ENCODE data around the gene ANAPC15.

Gene ANAPC15

GRCh38 chr11:72124046-72124445, 11.6 kb upstream of the ANAPC15 start:
- TF ChIP-seq TAF1 (IDR thresholded peaks at IDR 0.05; ENCODE audit: borderline replicate concordance, insufficient read depth, low read length) (no peak), REST (IDR thresholded peaks at IDR 0.05; ENCODE audit: insufficient read depth in 1 of 2, low read depth in 2 of 2, low read length in 2 of 2) (no peak), POLR2AphosphoS5 (IDR thresholded peaks at IDR 0.05; ENCODE audit: low read depth, low read length) (no peak), FOXP2 (optimal IDR thresholded peaks at IDR 0.05; ENCODE audit: borderline replicate concordance, extremely low read depth, extremely low read length, insufficient read depth) (no peak), SIN3A (IDR thresholded peaks at IDR 0.05; ENCODE audit: borderline replicate concordance, insufficient read depth, low read length) (no peak)

- no peak for TF ChIP-seq FOXP2 (optimal IDR thresholded peaks at IDR 0.05; ENCODE audit: borderline replicate concordance, extremely low read depth, extremely low read length, insufficient read depth)
- no peak for TF ChIP-seq REST (IDR thresholded peaks at IDR 0.05; ENCODE audit: insufficient read depth in 1 of 2, low read depth in 2 of 2, low read length in 2 of 2)
- TF ChIP-seq TAF1 (IDR thresholded peaks at IDR 0.05; ENCODE audit: borderline replicate concordance, insufficient read depth, low read length), result no peak
- TF ChIP-seq POLR2AphosphoS5 (IDR thresholded peaks at IDR 0.05; ENCODE audit: low read depth, low read length), result no peak
- no peak for TF ChIP-seq SIN3A (IDR thresholded peaks at IDR 0.05; ENCODE audit: borderline replicate concordance, insufficient read depth, low read length)
These were observed 10.7 kb upstream of the ANAPC15 start for GRCh38 chr11:72123117-72123653.

GRCh38 chr11:72122607-72123006, 10.1 kb upstream of the ANAPC15 start:
- no peak for TF ChIP-seq SIN3A (IDR thresholded peaks at IDR 0.05; ENCODE audit: borderline replicate concordance, insufficient read depth, low read length)
- no peak for TF ChIP-seq TAF1 (IDR thresholded peaks at IDR 0.05; ENCODE audit: borderline replicate concordance, insufficient read depth, low read length)
- TF ChIP-seq POLR2AphosphoS5 (IDR thresholded peaks at IDR 0.05; ENCODE audit: low read depth, low read length), result no peak
- TF ChIP-seq FOXP2 (optimal IDR thresholded peaks at IDR 0.05; ENCODE audit: borderline replicate concordance, extremely low read depth, extremely low read length, insufficient read depth), result no peak
- TF ChIP-seq REST (IDR thresholded peaks at IDR 0.05; ENCODE audit: insufficient read depth in 1 of 2, low read depth in 2 of 2, low read length in 2 of 2), result no peak

GRCh38 chr11:72120930-72121329, 8.4 kb upstream of the ANAPC15 start:
- TF ChIP-seq POLR2AphosphoS5 (IDR thresholded peaks at IDR 0.05; ENCODE audit: low read depth, low read length) (no peak), SIN3A (IDR thresholded peaks at IDR 0.05; ENCODE audit: borderline replicate concordance, insufficient read depth, low read length) (no peak), REST (IDR thresholded peaks at IDR 0.05; ENCODE audit: insufficient read depth in 1 of 2, low read depth in 2 of 2, low read length in 2 of 2) (no peak), TAF1 (IDR thresholded peaks at IDR 0.05; ENCODE audit: borderline replicate concordance, insufficient read depth, low read length) (no peak), FOXP2 (optimal IDR thresholded peaks at IDR 0.05; ENCODE audit: borderline replicate concordance, extremely low read depth, extremely low read length, insufficient read depth) (no peak)

GRCh38 chr11:72119198-72119597, 6.7 kb upstream of the ANAPC15 start:
- no peak for TF ChIP-seq POLR2AphosphoS5 (IDR thresholded peaks at IDR 0.05; ENCODE audit: low read depth, low read length)
- TF ChIP-seq REST (IDR thresholded peaks at IDR 0.05; ENCODE audit: insufficient read depth in 1 of 2, low read depth in 2 of 2, low read length in 2 of 2), result no peak
- no peak for TF ChIP-seq SIN3A (IDR thresholded peaks at IDR 0.05; ENCODE audit: borderline replicate concordance, insufficient read depth, low read length)
- TF ChIP-seq TAF1 (IDR thresholded peaks at IDR 0.05; ENCODE audit: borderline replicate concordance, insufficient read depth, low read length), result no peak
- no peak for TF ChIP-seq FOXP2 (optimal IDR thresholded peaks at IDR 0.05; ENCODE audit: borderline replicate concordance, extremely low read depth, extremely low read length, insufficient read depth)
